ENCODE measurements around the gene PPP1R17.

Gene PPP1R17

GRCh38 chr7:31695859-31696614 is 9.0 kb downstream of the PPP1R17 start:
- in situ Hi-C loops (cut with HindIII; ENCODE audit: low sequenced_read_pairs), result no loop called here

- in situ Hi-C loops (cut with HindIII; ENCODE audit: low sequenced_read_pairs), result no loop called here
Measured at GRCh38 chr7:31699050-31699449, 12.0 kb downstream of the PPP1R17 start.

GRCh38 chr7:31702354-31702753 is 15.3 kb downstream of the PPP1R17 start:
- in situ Hi-C loops (cut with HindIII; ENCODE audit: low sequenced_read_pairs), result no loop called here

GRCh38 chr7:31705377-31705776 is 18.4 kb downstream of the PPP1R17 start:
- in situ Hi-C loops (cut with HindIII; ENCODE audit: low sequenced_read_pairs), result no loop called here

- in situ Hi-C loops (cut with HindIII; ENCODE audit: low sequenced_read_pairs), result no loop called here
Measured at GRCh38 chr7:31707089-31707488, 20.1 kb downstream of the PPP1R17 start.

GRCh38 chr7:31710171-31710570 is 23.2 kb downstream of the PPP1R17 start:
- in situ Hi-C loops (cut with HindIII; ENCODE audit: low sequenced_read_pairs), result no loop called here

- in situ Hi-C loops (cut with HindIII; ENCODE audit: low sequenced_read_pairs), result no loop called here
Measured at GRCh38 chr7:31716355-31716754, 29.3 kb downstream of the PPP1R17 start.

- in situ Hi-C loops (cut with HindIII; ENCODE audit: low sequenced_read_pairs), result no loop called here
Measured at GRCh38 chr7:31720366-31720765, 33.4 kb downstream of the PPP1R17 start.

GRCh38 chr7:31724696-31725095 is 37.7 kb downstream of the PPP1R17 start:
- in situ Hi-C loops (cut with HindIII; ENCODE audit: low sequenced_read_pairs), result no loop called here

- in situ Hi-C loops (cut with HindIII; ENCODE audit: low sequenced_read_pairs), result no loop called here
Measured at GRCh38 chr7:31729195-31729804, 42.3 kb downstream of the PPP1R17 start.

GRCh38 chr7:31734456-31734855 is 47.4 kb downstream of the PPP1R17 start:
- in situ Hi-C loops (cut with HindIII; ENCODE audit: low sequenced_read_pairs), result no loop called here

- in situ Hi-C loops (cut with HindIII; ENCODE audit: low sequenced_read_pairs), result no loop called here
Measured at GRCh38 chr7:31735991-31736982, 49.3 kb downstream of the PPP1R17 start.

- in situ Hi-C loops (cut with HindIII; ENCODE audit: low sequenced_read_pairs), result no loop called here
Measured at GRCh38 chr7:31741852-31742251, 54.8 kb downstream of the PPP1R17 start.

- in situ Hi-C loops (cut with HindIII; ENCODE audit: low sequenced_read_pairs), result no loop called here
Measured at GRCh38 chr7:31744294-31744874, 57.4 kb downstream of the PPP1R17 start.

GRCh38 chr7:31747553-31747952 is 60.5 kb downstream of the PPP1R17 start:
- in situ Hi-C loops (cut with HindIII; ENCODE audit: low sequenced_read_pairs), result no loop called here

GRCh38 chr7:31748084-31748483 is 61.1 kb downstream of the PPP1R17 start:
- in situ Hi-C loops (cut with HindIII; ENCODE audit: low sequenced_read_pairs), result no loop called here

- in situ Hi-C loops (cut with HindIII; ENCODE audit: low sequenced_read_pairs), result no loop called here
Measured at GRCh38 chr7:31751726-31752125, 64.7 kb downstream of the PPP1R17 start.
